ENCODE results near the gene C9orf50. TPM values are rescaled to one million over a fixed set of nuclear protein-coding genes. Genes with fewer than 3 reads are reported as not detected.

C9orf50 gene
- polyA plus RNA-seq, 1 donor from 2014 or later: not detected

DNA sequence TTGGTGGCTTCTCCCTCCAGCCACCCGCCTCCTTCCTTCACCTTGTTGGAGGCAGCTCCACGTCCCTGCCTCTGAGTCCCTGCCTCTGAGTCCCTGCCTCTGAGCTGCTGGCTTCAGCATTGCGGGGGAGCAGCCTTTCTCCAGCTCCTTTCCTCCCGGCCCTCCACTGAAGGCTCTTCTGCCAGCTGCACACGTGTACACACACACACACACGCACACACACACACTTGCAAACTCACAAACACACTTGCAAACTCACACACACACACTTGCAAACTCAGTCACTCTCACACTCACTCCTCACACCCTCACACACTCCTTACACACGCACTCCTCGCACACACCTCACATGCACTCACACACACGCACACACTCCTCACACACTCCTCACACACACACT, 45.1 kb downstream of the C9orf50 start:
- Histone ChIP-seq H3K4me3 (ENCODE audit: low read length) (no peak overlapping the region), H3K9me3 (ENCODE audit: low read length) (no peaks in the 10 kb centered on the region), H3K9me2 (ENCODE audit: insufficient read depth, low read length) (no peaks in the 10 kb centered on the region), H4K20me1 (ENCODE audit: insufficient read depth) (no peaks in the 10 kb centered on the region), H3K27ac (ENCODE audit: low read length) (no peak overlapping the region), H3K4me2 (ENCODE audit: low read length) (no peak overlapping the region), H3K79me2 (replicated peaks; ENCODE audit: insufficient read depth, low read length) (no peaks in the 10 kb centered on the region), H3F3A (ENCODE audit: insufficient read depth, low read length, poor library complexity, severe bottlenecking) (no peaks in the 10 kb centered on the region), H3K9ac (ENCODE audit: low read length) (peak overlapping the region; percentile 9), H3K36me3 (ENCODE audit: insufficient read depth, low read length) (no peaks in the 10 kb centered on the region), H2AFZ (ENCODE audit: low read depth, low read length) (no peak overlapping the region), H3K27me3 (ENCODE audit: insufficient read depth, low read depth, low read length) (no peaks in the 10 kb centered on the region)
- TF ChIP-seq EZH2 (IDR thresholded peaks at IDR 0.05; ENCODE audit: borderline replicate concordance, insufficient read depth, low read length, poor library complexity, severe bottlenecking) (no peak), POLR2AphosphoS5 (IDR thresholded peaks at IDR 0.05) (no peak), SMC3 (conservative IDR thresholded peaks at IDR 0.05; ENCODE audit: poor library complexity) (no peak), EP300 (conservative IDR thresholded peaks at IDR 0.05; ENCODE audit: poor library complexity, severe bottlenecking) (no peak), RAD21 (conservative IDR thresholded peaks at IDR 0.05) (no peak), TAF1 (IDR thresholded peaks at IDR 0.05; ENCODE audit: low read depth) (no peak), MXI1 (conservative IDR thresholded peaks at IDR 0.05; ENCODE audit: poor library complexity, severe bottlenecking) (no peak)
- TF ChIP-seq, protein P1, sequence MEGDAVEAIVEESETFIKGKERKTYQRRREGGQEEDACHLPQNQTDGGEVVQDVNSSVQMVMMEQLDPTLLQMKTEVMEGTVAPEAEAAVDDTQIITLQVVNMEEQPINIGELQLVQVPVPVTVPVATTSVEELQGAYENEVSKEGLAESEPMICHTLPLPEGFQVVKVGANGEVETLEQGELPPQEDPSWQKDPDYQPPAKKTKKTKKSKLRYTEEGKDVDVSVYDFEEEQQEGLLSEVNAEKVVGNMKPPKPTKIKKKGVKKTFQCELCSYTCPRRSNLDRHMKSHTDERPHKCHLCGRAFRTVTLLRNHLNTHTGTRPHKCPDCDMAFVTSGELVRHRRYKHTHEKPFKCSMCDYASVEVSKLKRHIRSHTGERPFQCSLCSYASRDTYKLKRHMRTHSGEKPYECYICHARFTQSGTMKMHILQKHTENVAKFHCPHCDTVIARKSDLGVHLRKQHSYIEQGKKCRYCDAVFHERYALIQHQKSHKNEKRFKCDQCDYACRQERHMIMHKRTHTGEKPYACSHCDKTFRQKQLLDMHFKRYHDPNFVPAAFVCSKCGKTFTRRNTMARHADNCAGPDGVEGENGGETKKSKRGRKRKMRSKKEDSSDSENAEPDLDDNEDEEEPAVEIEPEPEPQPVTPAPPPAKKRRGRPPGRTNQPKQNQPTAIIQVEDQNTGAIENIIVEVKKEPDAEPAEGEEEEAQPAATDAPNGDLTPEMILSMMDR (IDR thresholded peaks at IDR 0.05; ENCODE audit: poor library complexity, severe bottlenecking): no peak
- TF ChIP-seq, protein P2, sequence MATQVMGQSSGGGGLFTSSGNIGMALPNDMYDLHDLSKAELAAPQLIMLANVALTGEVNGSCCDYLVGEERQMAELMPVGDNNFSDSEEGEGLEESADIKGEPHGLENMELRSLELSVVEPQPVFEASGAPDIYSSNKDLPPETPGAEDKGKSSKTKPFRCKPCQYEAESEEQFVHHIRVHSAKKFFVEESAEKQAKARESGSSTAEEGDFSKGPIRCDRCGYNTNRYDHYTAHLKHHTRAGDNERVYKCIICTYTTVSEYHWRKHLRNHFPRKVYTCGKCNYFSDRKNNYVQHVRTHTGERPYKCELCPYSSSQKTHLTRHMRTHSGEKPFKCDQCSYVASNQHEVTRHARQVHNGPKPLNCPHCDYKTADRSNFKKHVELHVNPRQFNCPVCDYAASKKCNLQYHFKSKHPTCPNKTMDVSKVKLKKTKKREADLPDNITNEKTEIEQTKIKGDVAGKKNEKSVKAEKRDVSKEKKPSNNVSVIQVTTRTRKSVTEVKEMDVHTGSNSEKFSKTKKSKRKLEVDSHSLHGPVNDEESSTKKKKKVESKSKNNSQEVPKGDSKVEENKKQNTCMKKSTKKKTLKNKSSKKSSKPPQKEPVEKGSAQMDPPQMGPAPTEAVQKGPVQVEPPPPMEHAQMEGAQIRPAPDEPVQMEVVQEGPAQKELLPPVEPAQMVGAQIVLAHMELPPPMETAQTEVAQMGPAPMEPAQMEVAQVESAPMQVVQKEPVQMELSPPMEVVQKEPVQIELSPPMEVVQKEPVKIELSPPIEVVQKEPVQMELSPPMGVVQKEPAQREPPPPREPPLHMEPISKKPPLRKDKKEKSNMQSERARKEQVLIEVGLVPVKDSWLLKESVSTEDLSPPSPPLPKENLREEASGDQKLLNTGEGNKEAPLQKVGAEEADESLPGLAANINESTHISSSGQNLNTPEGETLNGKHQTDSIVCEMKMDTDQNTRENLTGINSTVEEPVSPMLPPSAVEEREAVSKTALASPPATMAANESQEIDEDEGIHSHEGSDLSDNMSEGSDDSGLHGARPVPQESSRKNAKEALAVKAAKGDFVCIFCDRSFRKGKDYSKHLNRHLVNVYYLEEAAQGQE (IDR thresholded peaks at IDR 0.05; ENCODE audit: borderline replicate concordance): no peak

DNA sequence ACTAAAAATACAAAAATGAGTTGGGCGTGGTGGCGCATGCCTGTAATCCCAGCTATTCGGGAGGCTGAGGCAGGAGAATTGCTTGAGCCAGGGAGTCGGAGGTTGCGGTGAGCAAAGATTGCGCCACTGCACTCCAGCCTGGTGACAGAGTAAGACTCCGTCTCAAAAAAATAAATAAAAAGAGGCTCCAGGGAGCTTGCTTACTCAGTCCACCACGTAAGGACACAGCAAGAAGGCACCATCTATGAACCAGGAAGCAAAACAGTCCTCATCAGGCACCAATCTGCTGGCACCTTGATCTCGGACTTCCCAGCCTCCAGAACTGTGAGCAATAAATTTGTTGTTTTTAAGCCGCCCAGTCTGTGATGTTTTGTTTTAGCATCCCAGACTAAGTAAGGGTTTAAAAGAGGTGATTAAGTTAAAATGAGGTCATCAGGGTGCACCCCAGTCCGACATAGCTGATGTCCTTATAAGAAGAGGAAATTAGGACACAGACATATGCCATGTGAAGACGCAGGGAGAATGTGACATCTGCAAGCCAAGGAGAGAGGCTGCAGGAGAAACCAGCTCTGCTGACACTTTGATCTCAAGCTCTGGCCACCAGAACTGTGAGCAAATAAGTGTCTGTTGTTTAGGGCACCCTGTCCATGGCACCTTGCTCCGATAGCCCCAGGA, 45.9 kb downstream of the C9orf50 start:
- Histone ChIP-seq H3K79me2 (replicated peaks; ENCODE audit: insufficient read depth, low read length) (no peaks in the 10 kb centered on the region), H3K27ac (ENCODE audit: low read length) (no peak overlapping the region), H3F3A (ENCODE audit: insufficient read depth, low read length, poor library complexity, severe bottlenecking) (no peaks in the 10 kb centered on the region), H3K4me3 (ENCODE audit: low read length) (no peak overlapping the region), H3K4me2 (ENCODE audit: low read length) (no peak overlapping the region), H2AFZ (ENCODE audit: low read depth, low read length) (no peak overlapping the region), H3K9me2 (ENCODE audit: insufficient read depth, low read length) (no peaks in the 10 kb centered on the region), H3K9me3 (ENCODE audit: low read length) (no peaks in the 10 kb centered on the region), H3K9ac (ENCODE audit: low read length) (no peak overlapping the region), H3K36me3 (ENCODE audit: insufficient read depth, low read length) (no peaks in the 10 kb centered on the region), H4K20me1 (ENCODE audit: insufficient read depth) (no peaks in the 10 kb centered on the region), H3K27me3 (ENCODE audit: insufficient read depth, low read depth, low read length) (no peaks in the 10 kb centered on the region)
- TF ChIP-seq, protein P1 (IDR thresholded peaks at IDR 0.05; ENCODE audit: poor library complexity, severe bottlenecking): no peak
- no peak for TF ChIP-seq RAD21 (conservative IDR thresholded peaks at IDR 0.05)
- no peak for TF ChIP-seq EZH2 (IDR thresholded peaks at IDR 0.05; ENCODE audit: borderline replicate concordance, insufficient read depth, low read length, poor library complexity, severe bottlenecking)
- TF ChIP-seq POLR2AphosphoS5 (IDR thresholded peaks at IDR 0.05): no peak
- TF ChIP-seq SMC3 (conservative IDR thresholded peaks at IDR 0.05; ENCODE audit: poor library complexity): no peak
- TF ChIP-seq EP300 (conservative IDR thresholded peaks at IDR 0.05; ENCODE audit: poor library complexity, severe bottlenecking): no peak
- TF ChIP-seq TAF1 (IDR thresholded peaks at IDR 0.05; ENCODE audit: low read depth): no peak
- TF ChIP-seq MXI1 (conservative IDR thresholded peaks at IDR 0.05; ENCODE audit: poor library complexity, severe bottlenecking): no peak
- TF ChIP-seq, protein P2 (IDR thresholded peaks at IDR 0.05; ENCODE audit: borderline replicate concordance): no peak

All from neural cell (in vitro differentiated cells).